Psoas muscle (tissue), 8 donors: ENCODE data around the gene VKORC1. TPM values are rescaled to one million over a fixed set of nuclear protein-coding genes. Genes with fewer than 3 reads are reported as not detected.

Experiments
- ATAC-seq, 4 donors: fragments of 200-7000 bp; cut with Tn5 transposase; one replicate each; pipeline ENCODE4 v1.9.1; 2020; ENCODE audit warnings: moderate library complexity in 3 of 4, mild to moderate bottlenecking in 2 of 4
- DNase-seq, 2 donors: peaks; one replicate each; pipeline ENCODE4 v3.0.0-alpha.2; 2020
- H3K27ac ChIP-seq: fragments of 200-600 bp; one replicate; pipeline ENCODE4 v1.8.0; 2022
- H3K27me3 ChIP-seq, 3 donors: fragments of 200-600 bp in 1 of 3; one replicate each; pipeline versions ENCODE4 v1.6.1 to v1.8.0; 2013 to 2022; ENCODE audit warnings: low read length in 2 of 3, mild to moderate bottlenecking in 2 of 3, moderate library complexity in 1 of 3; ENCODE audit not compliant: insufficient read depth in 3 of 3
- H3K36me3 ChIP-seq, 2 donors: fragments of 200-600 bp in 1 of 2; one replicate each; pipeline versions ENCODE4 v1.6.1 to v1.8.0; 2013 to 2022; ENCODE audit warnings: low read depth in 1 of 2, mild to moderate bottlenecking in 1 of 2, moderate library complexity in 1 of 2; ENCODE audit not compliant: insufficient read depth in 1 of 2
- H3K4me1 ChIP-seq: fragments of 200-600 bp; one replicate; pipeline ENCODE4 v1.8.0; 2022
- H3K4me3 ChIP-seq: fragments of 200-600 bp; one replicate; pipeline ENCODE4 v1.8.0; 2022; ENCODE audit warnings: mild to moderate bottlenecking
- H3K9me3 ChIP-seq: fragments of 200-600 bp; one replicate; pipeline ENCODE4 v1.8.0; 2022
- CTCF ChIP-seq: fragments of 200-600 bp; IDR thresholded peaks from one replicate; pipeline ENCODE4 v1.8.0; 2022; ENCODE audit warnings: antibody characterized with exemption
- WGBS, 3 donors: extraction: QIAGEN DNeasy Blood & Tissue Kit; methylation state at CpG; one replicate each; pipeline versions ENCODE4 v1.1.6 to v1.1.7; 2013; 5-methylcytosine and 5-hydroxymethylcytosine counted together
- intact Hi-C, 2 donors: fragments of 100-400 bp; cut with DNase I; formaldehyde crosslinking; loops; one replicate each; pipeline versions ENCODE4 v1.11.0 to v1.14.2; 2022
- polyA plus RNA-seq, 3 donors: library from polyadenylated mRNA; stranded (reverse); fragments of 200-250 nt; gene quantifications; one replicate each; pipeline ENCODE4 v1.2.3, GENCODE V29; 2013
- total RNA-seq, 4 donors: library from RNA; stranded (reverse); fragmentation: NEBNext Ultra II Directional in 2 of 4; extraction: Animal tissue kit (Norgen Biotek cat#: 25700) in 2 of 4; gene quantifications; one replicate each; pipeline versions ENCODE4 v1.2.1 to v1.2.4, GENCODE V29; 2021 to 2023
- donor health status: healthy with polysubstance abuse.
- donor health status: DM: no; HTN: no; CAD: no; lungs with moderate emphysema.
- donor health status: Bipolar disorder and iron deficiency.
- donor health status: healthy.
- donor health status: DM: yes; HTN: yes; CAD: no.
- donor health status: DM: no; HTN: no; CAD: no.
- donor health status: DM: no; HTN: no; CAD: no.
- donor health status: DM: yes; HTN: yes; CAD: no.

VKORC1 gene
- total and polyA plus RNA-seq, 7 donors, result 13.3 to 57.0 (median 17.8) TPM

- no peak for TF ChIP-seq CTCF
- Histone ChIP-seq H3K27ac (no peak within 1 kb of the TSS), H3K36me3 (peaks cover 0 to 18% of the 10 kb centered on the region in 2 donors), H3K9me3 (no peaks in the 10 kb centered on the region), H3K27me3 (no peaks in the 10 kb centered on the region), H3K4me1 (peaks cover 12% of the 10 kb centered on the region), H3K4me3 (no peak within 1 kb of the TSS)
- ATAC-seq (no peak), DNase-seq (no peak)
- 55 to 56% (median 56%) methylated on average over 22 of the region's 22 CpGs for WGBS, 3 donors
- intact Hi-C loops, result no loop called here
Measured at GRCh38 chr16:31135535-31136286, 41.1 kb upstream of the VKORC1 start, which contains the start of gene PRSS8. Gene PRSS8 (minus strand): TSS chr16:31135727. CDS start chr16:31135498, 229 bp downstream.

- H3K4me1 ChIP-seq, result peaks cover 12% of the 10 kb centered on the region
- no peak for ATAC-seq
- no peaks in the 10 kb centered on the region for H3K27me3 ChIP-seq
- TF ChIP-seq CTCF, result no peak
- H3K4me3 ChIP-seq, result no peak overlapping the region
- intact Hi-C loops, result no loop called here
- H3K36me3 ChIP-seq, result peaks cover 0 to 26% of the 10 kb centered on the region in 2 donors
- DNase-seq, result no peak
- no peaks in the 10 kb centered on the region for H3K9me3 ChIP-seq
- WGBS, 3 donors, result 28 to 30% (median 28%) methylated on average over 17 to 18 of the region's 18 CpGs
- H3K27ac ChIP-seq, result no peak overlapping the region
Measured at GRCh38 chr16:31134625-31135534, 40.3 kb upstream of the VKORC1 start.

- intact Hi-C loops, result no loop called here
- DNase-seq (no peak), ATAC-seq (no peak)
- H3K9me3 ChIP-seq, result no peaks in the 10 kb centered on the region
- no peak overlapping the region for H3K4me3 ChIP-seq
- H3K27me3 ChIP-seq, result no peaks in the 10 kb centered on the region
- H3K4me1 ChIP-seq, result peaks cover 15% of the 10 kb centered on the region
- H3K36me3 ChIP-seq, result peaks cover 0 to 30% of the 10 kb centered on the region in 2 donors
- 27 to 41% (median 27%) methylated on average over 5 of the region's 5 CpGs for WGBS, 3 donors
- H3K27ac ChIP-seq, result no peak overlapping the region
- no peak for TF ChIP-seq CTCF
Measured at GRCh38 chr16:31134091-31134571, 39.5 kb upstream of the VKORC1 start.

GRCh38 chr16:31133046-31133501 is 38.5 kb upstream of the VKORC1 start:
- Histone ChIP-seq H3K4me1 (peaks cover 14% of the 10 kb centered on the region), H3K4me3 (no peak overlapping the region), H3K36me3 (peaks cover 0 to 38% of the 10 kb centered on the region in 2 donors), H3K9me3 (no peaks in the 10 kb centered on the region), H3K27ac (no peak overlapping the region), H3K27me3 (no peaks in the 10 kb centered on the region)
- ATAC-seq (no peak), DNase-seq (no peak)
- TF ChIP-seq CTCF, result no peak
- intact Hi-C loops, result no loop called here
- WGBS, 3 donors, result 82 to 93% (median 85%) methylated on average over 6 of the region's 6 CpGs
